IPS-11a (cell line): ENCODE data around the gene GEMIN5.

Experiments
- H3K4me3 ChIP-seq: one replicate; pipeline ENCODE4 v1.5.1; 2013; ENCODE audit warnings: low read depth, low read length, control low read depth

GEMIN5 gene

DNA sequence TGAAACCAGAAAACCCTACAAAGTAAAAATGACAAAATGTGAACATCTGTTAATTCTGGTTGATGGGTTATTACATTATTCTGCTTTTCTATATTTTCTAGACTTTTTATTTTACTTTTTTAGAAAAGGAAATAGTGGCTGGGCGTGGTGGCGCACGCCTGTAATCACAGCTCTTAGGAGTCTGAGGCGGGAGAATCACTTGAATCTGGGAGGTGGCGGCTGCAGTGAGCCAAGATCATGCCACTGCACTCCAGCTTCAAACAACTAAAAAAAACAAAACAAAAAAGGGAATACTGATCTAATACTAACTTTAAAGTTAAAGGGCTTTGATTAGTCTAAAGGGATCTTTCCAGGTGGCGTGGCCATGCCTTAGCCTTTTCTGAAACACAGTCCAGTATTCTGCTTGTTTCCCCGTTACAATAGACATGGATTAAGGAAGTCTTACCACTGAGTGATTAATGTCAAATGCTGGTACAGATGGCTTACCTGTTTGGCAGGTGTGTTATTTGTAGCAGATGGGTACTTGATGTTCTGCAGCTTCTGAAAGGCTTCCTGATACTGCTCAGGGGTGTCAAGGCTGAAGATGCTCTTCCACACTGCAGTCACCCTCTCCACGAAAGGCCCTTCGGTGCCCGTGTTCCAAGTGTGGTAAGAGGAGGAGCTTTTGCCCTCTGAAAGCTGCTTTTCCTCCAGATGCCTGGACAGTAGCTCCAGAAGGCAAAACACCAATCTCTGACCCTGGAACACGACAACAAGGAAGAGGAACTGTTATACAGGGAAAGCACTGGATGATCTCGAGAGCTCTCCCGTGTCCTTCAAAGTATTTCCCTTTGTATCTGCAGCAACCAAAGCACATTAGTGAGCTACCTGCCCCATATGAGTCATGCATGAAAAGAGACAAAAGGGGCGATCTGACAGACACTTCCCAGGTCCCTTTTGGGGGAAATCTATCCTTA lies 42.1 kb downstream of the GEMIN5 start:
- no peak overlapping the region for H3K4me3 ChIP-seq

- no peak overlapping the region for H3K4me3 ChIP-seq
Observed at GRCh38 chr5:154893381-154893780, 44.6 kb downstream of the GEMIN5 start.

- H3K4me3 ChIP-seq: no peak overlapping the region
Observed at GRCh38 chr5:154892369-154892771, 45.6 kb downstream of the GEMIN5 start.

DNA sequence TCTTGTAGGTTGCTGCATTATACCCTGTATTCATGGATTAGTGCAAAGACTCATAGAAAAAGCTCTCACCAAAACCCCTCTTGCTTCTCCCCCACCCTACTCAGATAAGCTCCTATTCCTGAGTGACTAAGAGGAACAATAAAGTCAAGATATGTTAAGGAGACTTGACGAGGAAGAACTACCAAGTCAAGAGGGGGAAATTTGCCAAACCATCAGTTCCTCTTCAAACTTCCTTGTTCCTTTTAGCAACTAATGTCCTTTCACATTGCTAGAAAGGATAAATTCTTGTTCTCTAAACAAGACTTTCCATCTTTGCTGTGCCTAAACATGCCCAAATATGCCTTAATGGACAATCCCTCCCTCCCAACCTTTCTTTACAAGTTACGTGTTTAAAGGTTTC lies 52.6 kb downstream of the GEMIN5 start:
- H3K4me3 ChIP-seq: no peak overlapping the region

DNA sequence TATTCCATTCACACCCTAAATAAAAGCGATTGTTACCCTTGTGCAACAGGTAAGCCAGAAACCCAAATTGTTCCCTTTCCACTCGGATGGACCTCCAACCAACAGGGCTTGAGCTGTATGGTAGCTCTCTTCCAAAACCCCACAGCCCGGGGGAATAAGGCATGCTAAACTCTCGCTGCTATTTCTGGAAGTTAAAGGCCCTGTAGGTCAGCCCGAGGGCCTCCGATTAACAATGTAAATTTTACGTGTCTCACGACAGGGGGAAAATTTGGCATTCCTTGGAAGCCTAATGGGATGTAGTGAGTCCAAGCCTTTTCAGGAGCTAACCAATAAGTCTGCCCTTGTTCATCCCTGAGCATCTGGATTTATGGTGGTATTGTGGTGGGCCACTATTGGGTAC lies 53.6 kb downstream of the GEMIN5 start:
- no peak overlapping the region for H3K4me3 ChIP-seq

DNA sequence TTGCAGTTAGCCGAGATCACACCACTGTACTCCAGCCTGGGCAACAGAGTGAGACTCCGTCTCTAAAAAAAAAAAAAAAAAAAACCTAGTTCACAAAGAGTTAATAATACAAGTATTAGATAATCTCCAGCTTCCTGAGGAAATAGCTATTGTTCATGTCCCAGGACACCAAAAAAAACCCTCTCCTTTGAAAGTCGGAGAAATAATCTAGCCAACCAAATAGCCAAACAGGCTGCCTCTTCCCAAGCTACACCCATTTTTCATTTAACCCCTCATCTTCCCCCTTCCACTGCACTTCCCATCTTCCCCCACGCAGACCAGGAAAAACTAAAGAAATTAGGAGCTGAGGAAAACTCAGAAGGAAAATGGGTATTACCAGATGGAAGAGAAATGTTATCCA lies 56.0 kb downstream of the GEMIN5 start:
- H3K4me3 ChIP-seq: no peak overlapping the region

GRCh38 chr5:154878642-154879335 lies 59.2 kb downstream of the GEMIN5 start:
- no peak overlapping the region for H3K4me3 ChIP-seq

GRCh38 chr5:154873791-154874331 lies 64.2 kb downstream of the GEMIN5 start:
- H3K4me3 ChIP-seq: no peak overlapping the region

DNA sequence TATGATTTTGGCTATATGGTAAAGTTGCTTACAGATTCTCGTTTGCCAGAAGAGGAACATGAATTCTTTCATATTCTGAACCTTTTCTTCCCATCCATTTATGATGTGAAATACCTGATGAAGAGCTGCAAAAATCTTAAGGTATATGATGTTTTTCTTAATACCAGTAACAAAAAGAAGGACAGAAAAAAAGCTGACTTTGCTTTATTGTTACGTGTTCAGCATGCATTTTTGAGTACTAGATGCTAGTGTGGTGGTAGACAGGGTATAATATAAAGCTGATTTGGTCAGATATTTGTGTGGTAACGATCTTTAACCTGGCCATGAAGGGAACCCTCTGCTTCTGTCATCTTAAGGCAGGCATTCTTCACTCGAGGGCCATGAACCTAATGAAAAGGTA lies 66.3 kb downstream of the GEMIN5 start:
- H3K4me3 ChIP-seq: no peak overlapping the region

DNA sequence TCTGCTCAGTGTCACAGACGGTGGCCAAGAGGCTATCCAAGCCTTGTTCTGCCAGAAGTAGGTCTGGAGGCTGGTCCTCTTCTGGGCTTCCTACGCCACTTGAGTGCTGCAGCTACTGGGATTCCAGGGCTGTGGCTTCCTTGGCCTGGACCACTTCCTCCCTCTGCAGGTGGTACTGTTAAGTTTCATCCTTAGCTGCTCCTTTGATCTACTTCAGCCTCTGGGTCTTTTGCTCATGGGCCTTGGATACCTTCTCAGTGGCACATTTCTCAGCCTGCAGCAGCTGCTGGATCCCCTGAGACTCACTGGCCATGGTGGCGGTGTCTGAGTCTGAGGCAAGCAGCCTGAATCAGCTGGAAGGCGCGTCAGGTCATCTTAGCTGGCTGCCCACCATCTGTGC lies 69.3 kb downstream of the GEMIN5 start:
- H3K4me3 ChIP-seq: no peak overlapping the region

GRCh38 chr5:154866841-154867240 lies 71.2 kb downstream of the GEMIN5 start:
- no peak overlapping the region for H3K4me3 ChIP-seq

GRCh38 chr5:154865466-154866184 lies 72.4 kb downstream of the GEMIN5 start:
- no peak overlapping the region for H3K4me3 ChIP-seq

- no peak overlapping the region for H3K4me3 ChIP-seq
Observed at GRCh38 chr5:154863291-154864080, 74.5 kb downstream of the GEMIN5 start.

DNA sequence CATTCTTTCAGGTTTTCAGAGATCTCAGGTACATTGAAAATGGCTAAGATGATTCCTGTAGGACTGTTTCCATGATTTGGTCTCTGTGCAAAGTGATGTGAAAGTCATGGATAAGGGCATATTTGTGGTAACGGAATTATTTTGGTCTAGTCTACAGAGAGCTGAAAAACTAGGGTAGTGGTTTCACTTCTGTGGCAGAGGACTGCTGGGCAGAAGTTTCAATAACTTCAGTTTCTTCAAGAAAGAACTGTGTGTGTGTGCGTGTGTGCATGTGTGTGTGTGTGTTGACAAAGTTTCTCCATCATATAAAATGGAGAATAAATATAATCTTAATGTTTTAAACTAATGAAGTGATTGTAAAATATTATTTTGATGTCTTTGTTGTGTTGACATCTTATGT lies 75.2 kb downstream of the GEMIN5 start:
- H3K4me3 ChIP-seq: no peak overlapping the region

DNA sequence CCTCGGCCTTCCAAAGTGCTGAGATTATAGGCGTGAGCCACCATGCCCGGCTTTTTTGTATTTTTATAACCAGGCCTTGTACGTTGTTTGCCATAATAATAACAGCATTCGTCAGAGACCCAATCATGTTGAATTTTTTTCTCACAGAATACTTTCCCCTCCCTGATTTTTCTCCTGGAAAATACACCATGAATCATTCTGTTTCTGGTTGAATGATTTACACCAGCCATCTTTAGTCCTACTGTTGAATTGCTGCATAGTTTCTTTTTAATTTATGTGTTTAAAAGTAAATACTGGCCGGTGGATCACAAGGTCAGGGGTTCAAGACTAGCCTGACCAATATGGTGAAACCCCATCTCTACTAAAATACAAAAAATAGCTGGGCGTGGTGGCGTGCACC lies 76.1 kb downstream of the GEMIN5 start:
- H3K4me3 ChIP-seq: no peak overlapping the region

- no peak overlapping the region for H3K4me3 ChIP-seq
Observed at GRCh38 chr5:154860765-154861164, 77.2 kb downstream of the GEMIN5 start.

GRCh38 chr5:154860123-154860522 lies 77.9 kb downstream of the GEMIN5 start:
- no peak overlapping the region for H3K4me3 ChIP-seq

DNA sequence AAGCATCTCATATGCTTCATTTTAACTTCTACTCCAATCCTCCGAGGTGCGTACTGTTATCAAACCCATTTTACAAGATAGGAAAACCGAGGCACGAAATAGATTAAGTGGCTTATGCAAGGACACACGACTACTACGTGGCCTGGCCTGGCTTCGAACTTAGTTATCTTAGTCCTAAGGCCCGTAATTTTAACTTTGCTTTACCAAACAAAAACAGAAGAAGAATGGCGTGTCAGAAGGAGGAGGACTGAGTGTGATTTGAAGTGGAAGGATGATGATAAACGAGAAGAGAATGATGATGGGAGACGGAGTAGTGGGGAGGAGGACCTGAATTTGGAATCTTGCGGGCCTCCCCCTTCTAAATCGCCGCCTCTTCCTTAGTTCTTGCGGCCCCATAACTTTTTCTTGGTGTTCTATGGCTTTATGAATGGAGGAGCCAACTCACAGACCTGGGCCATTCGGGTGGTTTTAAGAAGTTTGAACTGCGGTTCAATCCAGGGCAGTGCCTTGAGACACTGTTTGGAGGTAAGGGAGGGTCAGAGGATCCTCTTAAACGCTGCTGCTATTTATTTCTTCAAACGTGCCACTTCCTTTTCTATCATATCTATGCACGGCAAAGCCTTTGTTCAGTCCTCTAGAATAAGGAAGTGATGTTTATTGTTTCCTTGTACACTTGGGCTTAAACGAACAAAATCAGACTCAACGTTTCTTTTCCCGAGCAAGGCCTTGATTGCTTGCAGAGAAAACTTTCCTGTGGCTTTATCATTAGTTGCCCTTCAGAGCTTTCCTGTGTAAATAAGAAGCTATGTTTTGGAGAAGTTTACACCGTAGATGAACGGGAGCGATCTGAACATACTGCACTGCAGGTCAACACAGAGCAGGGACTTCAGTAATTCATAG lies 78.8 kb downstream of the GEMIN5 start:
- peak overlapping the region; percentile 94 for H3K4me3 ChIP-seq

DNA sequence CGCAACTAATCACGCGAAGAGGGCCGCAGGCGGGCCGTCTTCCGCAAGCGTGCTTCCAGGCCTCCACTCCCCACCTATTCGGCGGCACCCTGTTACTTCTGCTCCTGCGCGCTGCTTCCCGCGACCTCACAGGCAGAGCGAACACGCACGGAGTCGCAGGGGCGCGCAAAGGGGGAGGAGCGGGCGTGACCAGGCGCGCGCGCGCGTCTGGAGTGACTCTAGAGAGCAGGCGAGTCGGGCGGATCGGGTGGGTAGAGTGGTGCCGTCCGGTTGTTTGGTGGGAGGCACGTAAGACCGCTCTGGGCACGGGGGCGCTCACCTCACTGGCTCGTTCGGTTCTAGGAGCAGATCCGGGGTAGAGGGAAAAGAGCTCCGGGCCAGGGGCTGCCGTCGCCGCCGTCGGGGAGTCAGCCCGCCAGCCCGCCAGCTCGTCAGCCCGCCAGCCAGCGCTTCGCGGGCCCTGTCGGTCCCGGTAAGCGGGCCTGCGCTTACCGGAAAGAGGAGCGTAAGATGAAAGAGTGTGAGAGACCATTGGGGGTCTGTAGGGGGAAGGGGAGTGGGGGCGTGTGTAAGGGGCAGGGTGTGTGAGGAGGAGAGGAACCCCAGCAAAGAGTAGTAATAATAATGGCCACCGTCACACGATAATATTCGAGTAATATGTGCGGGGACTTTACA lies 79.6 kb downstream of the GEMIN5 start, which contains the start of gene CNOT8:
CNOT8 (plus strand) TSS at position 331 of the 675 bp plus-strand sequence. CDS start 4,652 bp downstream, outside the sequence.
- H3K4me3 ChIP-seq: peak within 1 kb of the TSS; percentile 94
